SK-N-MC (cell line): Measurements from ENCODE around the gene KCTD16.

Source experiments
- EZH2 ChIP-seq: fragments of 200-600 bp; sonication (generic); IDR thresholded peaks from one replicate; pipeline ENCODE4 v1.6.1; 2017; ENCODE audit warnings: antibody characterized with exemption
- POLR2AphosphoS5 ChIP-seq: IDR thresholded peaks from 2 replicates; pipeline ENCODE4 v1.6.1; 2012; ENCODE audit warnings: mild to moderate bottlenecking, low read depth, low read length, borderline replicate concordance

GRCh38 chr5:144429905-144430304, 259.2 kb downstream of the KCTD16 start:
- TF ChIP-seq POLR2AphosphoS5: no peak
- TF ChIP-seq EZH2: no peak
